Left lobe of liver (tissue), 2 donors: ENCODE data around the gene KRT16. TPM values are rescaled to one million over a fixed set of nuclear protein-coding genes. Genes with fewer than 3 reads are reported as not detected.
"Not testable (repeated sequence)": the region's sequence is repeated elsewhere in the genome, so short reads cannot be mapped to it uniquely, and the experiment has no call there.

Experiments used
- ATAC-seq: fragments of 200-7000 bp; cut with Tn5 transposase; one replicate; pipeline ENCODE4 v1.9.1; 2020; ENCODE audit warnings: mild to moderate bottlenecking, moderate library complexity
- DNase-seq: peaks from one replicate; pipeline ENCODE4 v3.0.0-alpha.2; 2020; ENCODE audit warnings: low spot score
- total RNA-seq: library from RNA; stranded (reverse); gene quantifications from one replicate; pipeline ENCODE4 v1.2.1, GENCODE V29; 2021
- donor health status: DM: no; HTN: no; CAD: no; lungs with moderate emphysema.
- donor health status: DM: no; HTN: yes; CAD: no.

The KRT16 gene
- total RNA-seq, 1 donor from 2014 or later, result not detected

GRCh38 chr17:41628621-41629255 lies 16.2 kb upstream of the KRT16 start:
- DNase-seq, result not testable (repeated sequence)

GRCh38 chr17:41628073-41628370 lies 15.5 kb upstream of the KRT16 start:
- ATAC-seq, DNase-seq: not testable (repeated sequence)

More at GRCh38 chr17:41628621-41629255, 16.2 kb upstream of the KRT16 start:
- ATAC-seq, result not testable (repeated sequence)

DNA sequence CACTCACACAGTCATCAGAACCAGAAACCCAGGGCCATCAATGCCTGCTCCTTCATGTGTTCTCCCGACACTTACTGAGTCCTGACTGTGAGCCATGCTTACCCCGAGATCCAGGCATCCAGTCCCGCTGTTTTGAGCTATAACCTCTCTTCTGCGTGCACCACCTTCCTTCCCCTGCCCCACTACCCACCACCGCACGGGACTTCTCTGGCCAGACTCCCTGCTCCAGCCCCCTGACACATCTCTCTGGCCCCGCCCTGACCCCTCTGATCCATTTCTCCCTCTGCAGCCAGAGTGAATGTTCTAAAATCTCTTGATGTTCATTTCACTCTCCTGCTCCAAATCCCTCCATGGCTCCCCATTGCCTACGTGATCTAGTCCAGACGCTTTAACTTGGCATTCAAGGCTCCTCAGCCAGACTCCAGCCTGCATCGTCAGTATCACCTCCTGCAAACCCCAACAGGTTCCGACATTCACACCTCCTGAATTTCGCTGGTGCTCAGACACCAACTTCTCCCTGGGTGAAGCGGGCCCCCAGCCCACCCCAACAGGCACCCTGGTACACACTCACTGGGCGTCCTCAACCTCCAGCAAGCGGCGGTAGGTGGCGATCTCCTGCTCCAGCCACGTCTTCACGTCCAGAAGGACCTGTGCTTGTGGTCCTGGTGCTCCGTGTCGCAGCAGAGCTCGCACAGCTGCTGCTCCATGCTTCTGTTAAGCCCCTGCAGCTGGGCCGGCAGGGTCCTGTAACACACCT lies 14.9 kb upstream of the KRT16 start:
- ATAC-seq (no peak), DNase-seq (no peak)

DNA sequence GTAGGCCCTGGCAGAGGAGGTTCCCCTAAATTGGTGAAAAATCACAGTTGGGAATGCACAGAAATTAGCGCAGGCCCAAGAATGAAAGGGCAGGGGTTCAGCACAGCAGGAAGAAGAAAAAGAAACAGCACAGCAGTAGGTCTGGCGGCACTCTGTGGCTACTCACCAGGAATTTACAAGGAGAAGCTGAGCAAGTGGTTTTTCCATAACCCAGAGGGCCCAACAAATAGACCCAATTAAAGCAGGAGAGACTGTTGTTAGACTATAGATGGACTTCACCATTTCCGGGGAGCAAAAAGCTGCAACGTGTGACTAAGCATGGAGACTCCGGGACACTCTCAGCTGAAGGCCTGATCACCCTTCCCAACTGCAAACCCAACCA lies 14.3 kb upstream of the KRT16 start:
- not testable (repeated sequence) for DNase-seq, ATAC-seq

- not testable (repeated sequence) for DNase-seq, ATAC-seq
Observed at GRCh38 chr17:41626028-41626913, 13.7 kb upstream of the KRT16 start.

DNA sequence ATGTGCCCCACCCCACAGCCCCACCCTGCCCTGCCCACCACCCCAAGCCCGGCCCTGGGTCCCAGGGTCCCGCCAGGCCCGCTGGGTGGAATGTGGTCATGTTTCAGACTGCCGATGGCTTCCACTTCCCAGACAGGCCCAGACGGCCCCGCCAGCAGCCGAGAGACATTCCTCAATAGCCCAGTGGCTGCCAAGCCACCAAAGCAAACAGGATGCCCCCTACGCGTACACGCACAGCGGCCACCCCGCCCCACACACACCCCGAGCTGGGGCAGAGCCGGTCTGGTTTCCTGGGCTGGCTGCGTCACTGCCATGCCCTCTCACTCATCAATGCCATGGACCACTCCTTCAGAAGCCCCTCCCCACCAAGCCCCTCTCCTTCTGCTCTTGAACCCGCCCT lies 13.0 kb upstream of the KRT16 start:
- DNase-seq (no peak), ATAC-seq (no peak)

DNA sequence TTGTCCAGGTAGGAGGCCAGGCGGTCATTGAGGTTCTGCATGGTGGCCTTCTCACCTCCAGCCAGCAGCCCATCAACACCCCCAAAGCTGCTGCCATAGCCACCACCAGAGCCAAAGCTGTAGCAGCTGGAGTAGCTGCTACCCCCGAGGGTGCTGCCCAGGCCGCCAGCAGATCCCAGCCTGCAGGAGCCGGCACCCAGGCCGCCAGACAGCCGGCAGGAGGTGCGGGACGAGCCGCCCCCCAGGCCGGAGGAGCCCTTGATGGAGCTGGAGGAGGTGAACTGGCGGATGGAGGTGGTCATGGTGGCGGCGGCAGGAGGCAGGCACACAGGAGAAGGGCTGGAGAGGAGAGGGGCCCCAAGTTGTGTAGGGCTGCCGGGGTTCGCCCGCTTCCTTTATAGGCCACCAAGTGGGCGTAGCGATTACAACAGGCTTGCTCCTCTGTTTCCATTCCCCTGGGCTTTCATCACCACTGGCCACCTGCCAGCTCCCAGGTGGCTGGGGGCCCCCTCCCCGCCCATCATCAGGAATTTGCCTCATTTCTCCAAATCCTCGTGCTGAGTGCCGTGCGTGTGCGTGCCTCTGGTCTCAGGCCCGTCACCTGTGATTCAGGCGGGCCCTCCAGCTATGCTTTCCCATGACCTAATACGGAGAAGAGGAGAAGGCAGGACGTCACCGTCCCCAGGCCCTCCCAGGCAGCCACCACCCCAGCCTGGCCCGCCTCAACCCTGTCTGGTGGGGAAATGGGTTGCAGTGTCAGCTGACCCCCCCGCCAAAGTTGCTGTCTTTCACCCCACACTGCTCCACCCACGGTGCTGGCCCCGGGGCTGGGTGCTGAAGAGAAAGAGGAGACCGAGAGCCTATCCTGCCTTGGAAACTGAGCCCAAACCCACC lies 11.9 kb upstream of the KRT16 start, which contains the start of gene KRT17:
TSS of gene KRT17 (minus strand) at position 368 of the 894 bp plus-strand sequence. CDS start at position 302, 66 bp downstream.
- no peak for ATAC-seq
- DNase-seq, result no peak

DNA sequence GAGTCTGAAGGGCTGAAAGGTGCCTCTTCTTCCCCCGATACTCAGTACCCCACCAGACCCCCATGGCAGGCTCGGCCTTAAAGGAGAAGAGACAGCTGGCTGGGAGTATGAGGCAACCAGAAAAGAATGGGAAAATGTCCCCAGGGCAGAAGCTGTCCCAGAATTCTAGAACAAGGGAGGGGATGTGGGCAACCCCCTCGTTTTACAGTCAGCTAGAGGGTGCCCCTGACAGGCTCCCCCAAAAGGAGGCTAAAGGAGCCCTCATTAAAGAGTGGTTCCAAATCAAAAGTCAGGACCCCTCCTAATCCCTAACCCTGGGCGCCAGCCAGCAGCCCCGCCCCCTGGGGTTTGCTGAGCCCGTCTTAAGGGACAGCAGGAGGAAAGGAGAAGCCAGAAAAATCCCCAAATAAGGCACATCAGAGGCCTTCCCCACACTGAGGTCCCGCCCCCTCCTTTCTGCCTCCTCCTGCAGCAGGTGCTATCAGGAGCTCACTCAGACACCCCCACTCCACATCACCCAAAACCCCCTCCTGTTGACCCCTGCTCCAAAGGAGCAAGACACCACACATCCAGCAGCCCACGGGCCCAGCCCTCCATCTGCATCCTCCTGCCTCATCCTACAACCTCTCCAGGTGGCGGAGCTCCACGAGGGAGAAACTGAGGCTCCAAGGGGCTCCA lies 10.8 kb upstream of the KRT16 start:
- DNase-seq, ATAC-seq: not testable (repeated sequence)

DNA sequence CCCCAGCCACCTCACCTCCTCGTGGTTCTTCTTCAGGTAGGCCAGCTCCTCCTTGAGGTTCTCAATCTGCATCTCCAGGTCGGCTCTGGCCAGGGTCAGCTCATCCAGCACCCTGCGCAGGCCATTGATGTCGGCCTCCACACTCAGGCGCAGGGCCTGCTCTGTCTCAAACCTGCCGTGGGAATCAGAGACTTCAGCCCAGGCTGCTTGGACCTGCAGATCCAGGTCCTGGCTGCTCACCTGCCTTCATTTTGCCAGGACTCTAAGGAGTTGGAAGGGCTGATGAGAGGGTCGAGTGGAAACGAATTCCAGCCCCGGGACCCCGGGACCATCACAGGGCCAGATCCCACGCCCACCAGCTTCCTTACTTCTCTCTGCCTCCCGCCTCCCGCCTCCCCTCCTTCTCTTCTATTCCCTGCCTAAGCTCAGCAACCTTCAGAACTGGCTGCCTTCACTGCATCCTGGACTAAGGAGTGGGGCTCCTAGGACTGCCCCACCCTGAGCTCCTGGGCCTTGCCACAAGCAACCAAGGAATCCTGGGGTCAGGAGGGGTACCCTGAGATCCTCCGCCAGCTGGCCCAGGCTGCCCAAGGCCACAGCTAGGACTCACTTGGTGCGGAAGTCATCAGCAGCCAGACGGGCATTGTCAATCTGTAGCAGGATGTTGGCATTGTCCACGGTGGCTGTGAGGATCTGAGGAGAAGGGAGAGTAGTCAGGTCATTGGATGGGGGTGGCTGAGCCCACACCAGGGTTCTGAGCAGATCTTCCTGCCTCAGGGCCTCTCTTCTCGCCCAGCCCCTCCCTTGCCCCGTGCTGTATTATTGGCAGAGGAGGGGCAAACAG lies 10.0 kb upstream of the KRT16 start:
- DNase-seq, ATAC-seq: not testable (repeated sequence)

DNA sequence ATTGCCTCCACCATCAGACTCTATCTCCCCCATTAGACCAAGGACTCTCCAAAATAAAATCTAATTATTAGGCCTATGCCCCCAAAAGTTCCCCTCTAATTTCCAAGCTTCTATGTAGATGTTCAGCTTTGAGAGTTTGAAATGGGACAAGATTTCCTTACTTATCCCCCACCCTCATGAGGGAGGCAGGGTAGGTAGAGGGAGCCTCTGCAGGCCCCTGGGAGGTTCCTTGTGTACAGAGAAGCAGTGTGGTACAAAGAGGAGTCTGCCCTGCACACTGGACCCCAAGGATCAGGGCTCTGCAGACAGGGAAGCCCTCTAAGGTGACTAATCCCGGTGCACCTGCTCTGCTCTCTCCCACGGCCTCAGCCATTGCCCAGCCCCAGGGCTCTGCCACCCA lies 9.3 kb upstream of the KRT16 start:
- ATAC-seq (no peak), DNase-seq (no peak)

- not testable (repeated sequence) for ATAC-seq, DNase-seq
Observed at GRCh38 chr17:41621435-41621817, 8.9 kb upstream of the KRT16 start.

DNA sequence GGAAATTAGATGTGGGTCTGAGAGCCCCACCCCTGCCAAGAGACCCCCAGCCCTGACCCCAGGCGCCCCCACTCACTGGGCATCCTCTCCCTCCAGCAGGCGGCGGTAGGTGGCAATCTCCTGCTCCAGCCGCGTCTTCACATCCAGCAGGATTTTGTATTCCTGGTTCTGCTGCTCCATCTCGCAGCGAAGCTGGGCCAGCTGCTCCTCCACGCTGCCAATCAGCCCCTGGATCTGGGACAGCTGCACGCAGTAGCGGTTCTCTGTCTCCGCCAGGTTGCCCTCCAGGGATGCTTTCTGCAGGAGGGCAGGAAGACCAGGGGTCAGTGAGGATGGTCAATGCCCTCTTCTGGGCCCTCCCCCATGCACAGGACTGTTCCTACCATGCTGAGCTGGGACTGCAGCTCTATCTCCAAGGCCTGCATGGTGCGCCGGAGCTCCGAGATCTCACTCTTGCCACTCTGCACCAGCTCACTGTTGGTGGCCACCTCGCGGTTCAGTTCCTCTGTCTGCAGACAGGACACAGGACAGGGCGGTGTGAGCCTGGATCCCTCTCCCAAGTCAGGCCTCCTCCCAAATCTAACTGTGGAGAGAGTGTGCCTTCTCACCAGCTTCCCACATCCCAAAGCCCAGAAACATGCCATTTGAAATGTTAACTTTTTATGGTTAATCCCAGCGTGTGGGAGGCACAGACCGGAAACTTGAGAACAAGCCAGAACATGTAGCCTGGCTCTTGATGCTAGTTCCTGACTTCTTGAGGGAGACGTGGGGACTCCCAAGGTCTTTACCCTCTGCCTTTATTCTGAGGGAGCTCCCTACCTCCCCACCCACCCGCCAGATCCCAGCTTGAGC lies 8.2 kb upstream of the KRT16 start:
- DNase-seq, result no peak
- ATAC-seq, result no peak

GRCh38 chr17:41619927-41620582 lies 7.5 kb upstream of the KRT16 start:
- not testable (repeated sequence) for ATAC-seq, DNase-seq

DNA sequence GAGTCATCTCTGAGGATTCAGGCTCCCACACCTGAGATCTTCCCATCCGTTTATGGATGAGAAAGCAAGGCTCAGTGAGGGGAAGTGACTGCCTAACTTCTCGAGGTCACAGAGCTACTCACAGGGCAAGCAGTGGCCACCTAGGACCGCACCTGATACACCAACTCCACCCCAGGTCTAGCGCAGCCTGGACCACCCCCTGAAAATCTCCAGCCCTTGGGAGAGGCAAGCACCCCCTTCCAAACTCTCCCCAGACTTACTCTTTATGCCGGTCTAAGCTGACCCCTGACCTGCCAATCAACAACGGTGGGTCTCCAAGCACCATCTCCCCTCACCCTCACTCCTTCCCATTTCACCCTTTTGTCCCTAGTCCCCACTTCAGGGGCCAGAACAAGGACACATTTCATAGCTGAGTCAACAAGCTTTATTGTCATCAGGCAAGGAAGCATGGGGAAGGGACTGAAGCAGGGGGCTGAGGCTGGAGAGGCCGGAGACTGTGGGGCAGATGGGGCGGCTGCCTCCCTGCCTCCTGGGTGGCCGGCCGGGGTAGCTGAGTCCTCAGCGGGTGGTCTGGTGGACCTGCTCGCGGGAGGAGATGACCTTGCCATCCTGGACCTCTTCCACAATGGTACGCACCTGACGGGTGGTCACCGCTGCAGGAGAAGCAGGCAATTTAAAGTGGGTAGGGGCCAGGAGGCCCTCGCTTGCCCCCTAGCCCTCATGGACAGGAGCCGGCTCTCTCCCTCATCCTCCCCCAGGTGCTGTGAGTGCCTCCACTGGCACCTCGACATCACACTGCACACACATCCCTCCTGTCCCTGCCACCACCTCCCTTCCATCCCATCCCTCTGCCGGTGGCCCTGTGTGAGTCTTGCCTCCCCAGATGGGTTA lies 6.7 kb upstream of the KRT16 start:
- ATAC-seq, result no peak
- no peak for DNase-seq

- DNase-seq (no peak), ATAC-seq (no peak)
Observed at GRCh38 chr17:41618341-41619035, 5.9 kb upstream of the KRT16 start.

GRCh38 chr17:41617698-41618097 lies 5.1 kb upstream of the KRT16 start:
- ATAC-seq, result no peak
- no peak for DNase-seq
